Measurements from ENCODE around the gene CCDC137.

The CCDC137 gene

DNA sequence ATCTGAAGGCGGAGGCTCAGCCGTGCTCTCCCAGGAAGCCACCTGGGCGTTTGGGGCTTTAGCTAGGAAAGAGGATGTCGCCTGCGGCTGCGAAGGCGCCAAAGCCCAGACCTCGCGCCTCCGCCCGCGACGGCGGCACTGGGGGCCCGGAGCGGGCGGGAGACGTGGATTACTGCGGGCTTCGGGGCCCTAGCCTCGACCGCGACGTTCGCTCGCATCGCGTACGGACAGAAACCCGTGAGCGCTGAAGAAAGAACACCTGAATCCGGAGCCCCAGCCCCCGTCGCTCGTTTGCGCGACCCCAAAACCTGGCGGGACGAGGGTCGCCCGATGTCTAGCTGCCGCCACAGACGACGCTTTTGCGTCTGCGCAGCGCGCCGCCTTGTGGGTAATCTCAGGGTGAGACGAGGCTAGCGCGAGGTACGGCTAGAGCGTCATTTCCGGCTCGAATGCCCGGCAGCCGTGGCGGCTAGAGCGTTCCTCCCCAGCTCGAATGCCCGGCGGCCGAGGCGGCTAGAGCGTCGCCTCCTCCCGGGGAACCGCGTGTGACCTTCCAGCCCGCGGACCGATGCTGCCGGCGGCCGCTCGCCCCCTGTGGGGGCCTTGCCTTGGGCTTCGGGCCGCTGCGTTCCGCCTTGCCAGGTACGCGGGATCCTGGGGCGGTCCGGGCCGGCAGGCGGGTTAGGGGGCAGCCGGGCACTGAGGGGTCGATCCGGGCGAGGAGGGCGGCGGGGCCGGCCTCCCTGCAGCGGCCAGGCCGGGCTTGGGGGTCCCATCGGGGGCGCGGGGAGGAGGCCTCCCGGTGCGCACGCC lies 36.6 kb downstream of the CCDC137 start, which contains the start of gene MRPL12:
MRPL12 (plus strand) TSS at position 434 of the 813 bp plus-strand sequence; CDS start at position 569, 135 bp downstream.
- peak; percentile 95 to 98 (median 96) for DNase-seq

DNA sequence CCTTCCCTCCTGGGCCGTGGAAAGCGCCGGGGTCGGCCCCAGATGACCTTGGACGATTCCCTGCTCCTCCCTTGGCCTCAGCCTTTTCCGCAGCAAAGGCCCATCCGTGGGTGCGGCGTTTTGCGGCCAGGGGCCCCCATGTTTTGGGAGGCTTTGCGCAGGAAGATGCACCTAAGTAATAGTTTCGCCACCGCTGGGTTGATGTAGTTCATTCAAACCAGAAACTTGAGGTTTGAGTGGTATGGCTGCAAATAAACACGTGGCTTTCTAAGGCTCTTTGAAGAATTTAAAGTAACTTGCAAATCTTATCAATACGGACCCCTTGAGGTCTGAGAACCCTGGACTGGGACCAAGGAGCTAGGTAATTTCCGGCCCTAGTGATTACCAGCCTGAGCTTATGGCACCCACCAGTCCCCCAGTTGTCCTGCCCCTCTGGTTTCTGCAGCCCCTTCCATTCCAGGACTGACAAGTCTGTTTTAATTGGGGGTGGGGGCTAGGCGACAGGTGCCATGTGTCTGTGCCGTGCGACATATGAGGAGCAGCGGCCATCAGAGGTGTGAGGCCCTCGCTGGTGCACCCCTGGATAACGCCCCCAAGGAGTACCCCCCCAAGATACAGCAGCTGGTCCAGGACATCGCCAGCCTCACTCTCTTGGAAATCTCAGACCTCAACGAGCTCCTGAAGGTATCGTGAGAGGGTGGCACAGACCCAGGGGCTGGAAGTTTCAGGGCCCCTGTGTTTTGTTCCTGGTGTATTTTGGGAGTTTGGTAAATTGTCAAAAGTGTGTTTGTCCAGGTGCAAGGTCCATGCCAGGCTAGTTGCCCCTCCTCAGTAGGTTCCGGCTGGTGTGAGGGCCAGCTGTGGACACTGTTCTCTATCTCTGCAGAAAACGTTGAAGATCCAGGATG lies 37.5 kb downstream of the CCDC137 start:
- DNase-seq, result peak; percentile 9 to 45 (median 26)

GRCh38 chr17:81705518-81706231 lies 39.1 kb downstream of the CCDC137 start:
- DNase-seq, result no peak

- no peak for DNase-seq
Measured at GRCh38 chr17:81706232-81706611, 39.7 kb downstream of the CCDC137 start.

DNA sequence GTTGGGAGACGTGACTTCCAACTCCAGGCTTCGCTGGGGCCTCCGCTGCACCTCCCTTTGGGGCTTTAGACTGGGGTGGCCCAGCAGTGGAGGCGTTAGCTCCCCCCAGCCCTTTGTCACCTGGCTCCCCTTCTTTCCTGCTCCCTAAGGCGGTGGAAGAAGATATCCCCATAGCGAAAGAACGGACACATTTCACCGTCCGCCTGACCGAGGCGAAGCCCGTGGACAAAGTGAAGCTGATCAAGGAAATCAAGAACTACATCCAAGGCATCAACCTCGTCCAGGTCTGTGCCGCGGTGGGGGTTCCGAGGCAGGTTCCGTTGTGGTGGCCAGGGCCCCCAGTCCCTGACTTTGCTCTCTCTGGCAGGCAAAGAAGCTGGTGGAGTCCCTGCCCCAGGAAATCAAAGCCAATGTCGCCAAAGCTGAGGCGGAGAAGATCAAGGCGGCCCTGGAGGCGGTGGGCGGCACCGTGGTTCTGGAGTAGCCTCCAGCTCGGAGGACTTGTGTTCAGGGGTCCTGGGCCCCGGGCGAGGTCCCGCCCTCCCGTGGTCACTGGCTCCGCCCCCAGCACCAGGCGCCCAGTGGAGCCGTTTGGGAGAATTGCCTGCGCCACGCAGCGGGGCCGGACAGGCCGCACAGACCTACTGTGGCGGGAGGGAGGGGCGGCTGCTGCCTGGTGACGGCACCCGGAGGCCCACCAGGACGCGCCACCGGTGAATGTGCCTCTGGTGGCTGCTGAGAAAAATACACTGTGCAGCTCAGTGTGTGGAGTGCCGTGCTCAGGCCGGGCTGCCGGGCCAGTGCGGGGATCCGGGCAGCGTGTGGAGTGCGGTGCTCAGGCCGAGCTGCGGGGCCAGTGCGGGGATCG lies 40.5 kb downstream of the CCDC137 start:
- DNase-seq, result no peak

DNA sequence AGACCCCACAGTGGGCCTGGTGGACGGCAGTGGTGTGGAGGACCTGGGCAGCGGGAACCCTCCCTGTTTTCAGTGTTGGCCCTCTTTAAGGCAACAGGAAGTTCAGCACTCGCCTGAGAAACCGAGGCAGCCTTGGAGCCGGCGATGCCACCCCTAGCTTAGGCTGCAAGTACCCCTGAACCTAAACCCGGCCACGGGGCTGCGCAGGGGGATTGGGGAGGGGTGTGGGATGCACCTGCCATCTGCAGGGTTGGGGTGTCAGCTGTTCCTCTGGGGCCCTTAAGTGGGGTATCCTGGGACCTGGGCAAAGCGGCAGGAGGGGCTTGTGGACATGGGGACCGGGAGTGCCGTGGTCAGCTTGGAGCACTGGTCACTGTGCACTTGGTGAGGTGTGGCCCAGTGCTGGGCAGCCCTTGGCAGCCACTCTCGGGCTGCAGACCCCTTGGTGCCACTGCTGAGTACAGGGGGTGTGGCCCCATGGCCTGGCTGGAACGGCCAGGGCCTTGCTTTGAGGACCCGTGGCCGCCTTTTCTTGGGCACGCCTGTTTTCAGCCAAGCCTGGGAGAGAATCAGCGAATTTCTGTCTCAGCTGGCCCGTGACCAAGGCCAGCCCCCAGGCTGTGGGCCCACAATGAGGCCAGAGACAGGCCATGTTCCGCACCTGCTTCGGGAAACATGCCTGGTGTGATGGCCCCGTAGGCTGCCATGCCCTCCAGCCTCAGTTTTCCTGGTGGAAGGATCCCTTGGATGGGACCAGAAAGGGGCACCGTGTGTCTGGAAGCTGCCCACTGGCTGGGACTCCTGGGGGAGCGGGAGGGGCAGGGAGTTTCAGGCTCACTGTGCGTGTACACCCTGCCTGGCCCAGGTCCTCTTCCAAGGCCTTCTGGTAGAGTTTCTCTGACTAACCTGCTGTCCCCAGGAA lies 41.4 kb downstream of the CCDC137 start:
- no peak for DNase-seq

- DNase-seq, result no peak
Measured at GRCh38 chr17:81708739-81709185, 42.2 kb downstream of the CCDC137 start.

- peak; percentile 37 to 67 (median 58) for DNase-seq
Measured at GRCh38 chr17:81710514-81711308, 44.2 kb downstream of the CCDC137 start.

DNA sequence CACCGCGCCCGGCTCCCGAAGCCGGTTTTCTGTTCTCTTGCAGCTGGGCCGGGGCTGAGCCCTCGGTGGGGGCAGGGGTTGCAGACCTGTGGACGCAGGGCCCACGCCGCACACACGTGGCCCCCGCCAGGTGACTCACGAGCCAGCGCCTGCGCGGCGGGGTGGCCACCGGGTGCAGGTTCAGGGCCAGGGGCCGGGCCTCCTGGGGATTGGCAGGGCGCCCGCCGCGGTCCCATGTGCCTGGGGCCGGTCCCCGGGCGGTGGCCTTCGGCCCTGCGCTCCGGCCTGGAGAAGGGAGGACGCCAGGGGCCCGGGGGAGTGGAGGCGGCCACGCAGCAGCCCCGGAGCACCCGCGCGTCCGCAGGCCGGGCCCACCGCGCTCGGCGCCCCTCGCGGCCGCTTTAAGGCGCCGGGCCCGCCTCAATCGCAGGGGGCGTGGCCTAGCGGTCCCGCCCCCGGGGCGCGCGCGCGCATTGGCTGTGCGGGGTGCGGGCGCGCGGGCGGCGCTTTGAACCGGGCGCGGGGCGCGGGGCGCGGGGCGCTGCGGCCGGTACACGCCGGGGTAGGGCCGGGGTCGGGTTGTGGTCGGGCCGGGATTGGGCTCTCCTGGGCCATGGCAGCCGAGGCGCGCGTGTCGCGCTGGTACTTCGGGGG lies 45.4 kb downstream of the CCDC137 start, which contains the start of gene SLC25A10:
SLC25A10 (plus strand) TSS at position 471 of the 654 bp plus-strand sequence; CDS start at position 614, 143 bp downstream.
- DNase-seq, result peak; percentile 84 to 95 (median 91)

DNA sequence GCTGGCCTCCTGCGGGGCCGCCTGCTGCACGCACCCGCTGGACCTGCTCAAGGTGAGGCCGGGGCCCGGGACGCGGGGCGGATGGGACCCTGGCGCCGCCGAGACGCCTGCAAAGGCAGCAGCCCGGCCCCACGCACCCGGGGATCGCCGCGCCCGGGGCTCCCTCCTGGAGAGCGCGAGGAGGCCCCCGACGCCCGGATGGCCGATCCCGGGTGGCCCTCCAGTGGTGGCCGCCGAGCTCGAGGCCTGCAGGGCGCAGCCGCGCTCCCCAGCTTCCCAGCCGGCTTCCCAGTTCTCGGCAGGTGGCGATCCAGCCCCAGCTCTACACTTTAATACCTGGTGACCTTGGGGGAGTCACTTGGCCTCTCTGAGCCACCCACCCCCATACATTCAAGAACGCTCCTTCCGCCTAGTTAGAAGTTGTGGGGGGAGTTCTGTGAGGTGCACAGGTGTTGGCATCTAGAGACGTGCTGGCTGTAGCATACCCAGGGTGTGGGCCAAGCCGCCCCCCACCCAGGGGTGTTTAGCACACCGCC lies 46.0 kb downstream of the CCDC137 start:
- peak; percentile 20 to 65 (median 38) for DNase-seq

DNA sequence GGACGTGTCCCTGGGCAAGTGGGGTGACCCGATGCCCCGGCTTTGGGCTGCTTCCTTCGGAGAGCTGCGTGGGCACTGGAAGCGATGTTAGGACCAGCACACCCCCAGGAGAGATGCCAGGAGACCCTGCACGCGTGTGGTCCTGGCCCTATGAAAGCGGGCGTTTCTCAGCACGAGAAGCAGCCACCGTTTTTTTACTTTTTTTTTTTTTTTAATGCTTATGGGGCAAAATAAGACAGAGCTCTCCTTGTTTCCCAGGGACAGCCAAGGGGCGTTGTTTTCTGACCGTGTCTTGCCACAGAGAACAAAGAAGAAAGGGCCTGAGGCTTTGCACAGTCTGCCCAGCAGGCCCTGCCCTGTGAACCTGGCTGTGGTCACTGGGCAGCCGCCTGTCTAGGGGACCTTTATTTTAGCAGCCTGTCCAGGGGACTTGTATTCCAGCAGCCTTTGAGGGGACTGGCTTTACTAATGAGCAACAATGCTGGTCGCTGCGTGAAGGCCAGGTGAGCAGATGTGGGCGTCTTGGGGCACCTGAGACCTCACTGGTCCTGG lies 46.5 kb downstream of the CCDC137 start:
- no peak for DNase-seq

GRCh38 chr17:81713556-81714411 lies 47.2 kb downstream of the CCDC137 start:
- no peak for DNase-seq

DNA sequence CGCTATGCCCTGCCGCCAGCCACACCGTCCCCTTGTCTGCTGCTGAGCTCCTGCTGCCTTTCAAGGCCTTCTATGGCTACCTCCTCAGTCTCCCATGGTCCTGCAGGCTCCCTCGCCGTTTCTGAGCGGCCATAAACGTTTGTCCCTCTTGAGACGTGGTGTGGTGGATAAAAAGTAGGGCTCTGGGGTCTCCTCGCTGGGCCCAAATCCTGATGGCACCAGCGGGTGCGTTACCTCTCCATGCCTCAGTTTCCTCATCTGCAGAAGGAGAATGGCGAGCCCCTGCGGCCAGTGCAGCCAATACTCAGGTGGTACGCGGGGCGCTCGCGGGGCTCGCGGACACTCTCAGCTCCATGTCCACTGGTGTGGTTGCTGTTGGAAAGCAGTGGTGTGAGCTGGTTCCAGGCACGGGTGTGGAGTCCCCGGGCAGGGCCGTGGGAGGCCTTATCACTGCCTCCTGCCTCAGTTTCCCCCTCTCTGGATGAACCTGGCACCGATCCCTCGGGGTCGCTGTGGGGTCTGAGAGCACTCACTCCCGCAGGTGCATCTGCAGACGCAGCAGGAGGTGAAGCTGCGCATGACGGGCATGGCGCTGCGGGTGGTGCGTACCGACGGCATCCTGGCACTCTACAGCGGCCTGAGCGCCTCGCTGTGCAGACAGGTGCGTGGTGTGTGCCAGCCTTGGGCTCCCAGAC lies 48.0 kb downstream of the CCDC137 start:
- no peak for DNase-seq

- no peak for DNase-seq
Measured at GRCh38 chr17:81715107-81715871, 48.8 kb downstream of the CCDC137 start.

- DNase-seq, result no peak
Measured at GRCh38 chr17:81715872-81716673, 49.5 kb downstream of the CCDC137 start.
